Posterior vena cava (tissue), 2 donors: ENCODE measurements around the gene OBSCN. TPM values are rescaled to one million over a fixed set of nuclear protein-coding genes. Genes with fewer than 3 reads are reported as not detected.
"Not testable (repeated sequence)": the region's sequence is repeated elsewhere in the genome, so short reads cannot be mapped to it uniquely, and the experiment has no call there.

Source experiments
- DNase-seq: peaks from one replicate; pipeline ENCODE4 v3.0.0-alpha.2; 2020; ENCODE audit warnings: low spot score
- intact Hi-C, 2 donors: fragments of 100-400 bp; cut with DNase I; formaldehyde crosslinking; loops; one replicate each; pipeline versions ENCODE4 v1.14.1 to v1.14.2; 2022 to 2023
- total RNA-seq, 2 donors: library from RNA; stranded (reverse); fragmentation: NEBNext Ultra II Directional; extraction: Animal tissue kit (Norgen Biotek cat#: 25700); gene quantifications; one replicate each; pipeline ENCODE4 v1.2.1, GENCODE V29; 2021
- donor health status: DM: yes; HTN: yes; CAD: no.
- donor health status: DM: yes; HTN: yes; CAD: no.

OBSCN gene
- total RNA-seq, 2 donors from 2014 or later, result 3.5 to 6.3 TPM

GRCh38 chr1:228180959-228181644 is 26.7 kb upstream of the OBSCN start:
- DNase-seq, result peak; percentile 22
- intact Hi-C loops, result no loop called here

GRCh38 chr1:228181645-228182034 is 26.2 kb upstream of the OBSCN start:
- intact Hi-C loops, result no loop called here
- no peak for DNase-seq

GRCh38 chr1:228182296-228183030 is 25.4 kb upstream of the OBSCN start:
- intact Hi-C loops, result no loop called here
- DNase-seq, result no peak

DNA sequence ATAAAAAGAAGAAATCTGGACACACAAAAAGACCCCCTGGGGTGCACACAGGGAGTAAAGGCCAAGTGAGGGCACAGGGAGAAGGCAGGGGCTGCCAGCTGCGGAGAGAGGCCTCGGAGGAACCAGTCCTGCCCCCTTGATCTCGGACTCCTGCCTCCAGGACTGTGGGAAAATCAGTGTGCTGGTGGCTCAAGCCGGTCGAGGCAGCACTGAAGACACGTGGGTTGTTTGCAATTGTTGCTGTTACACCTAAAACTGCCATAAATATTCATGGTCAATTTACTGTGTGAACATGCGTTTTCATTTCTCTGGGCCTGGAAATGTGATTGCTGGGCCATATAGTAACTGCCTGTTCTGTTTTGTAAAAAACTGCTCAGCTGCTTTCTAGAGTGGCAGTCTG is 23.7 kb upstream of the OBSCN start:
- DNase-seq, result no peak
- intact Hi-C loops, result no loop called here

GRCh38 chr1:228185641-228185965 is 22.2 kb upstream of the OBSCN start:
- intact Hi-C loops, result no loop called here
- peak; percentile 52 for DNase-seq

GRCh38 chr1:228188249-228188648 is 19.6 kb upstream of the OBSCN start:
- intact Hi-C loops, DNase-seq: not testable (repeated sequence)

DNA sequence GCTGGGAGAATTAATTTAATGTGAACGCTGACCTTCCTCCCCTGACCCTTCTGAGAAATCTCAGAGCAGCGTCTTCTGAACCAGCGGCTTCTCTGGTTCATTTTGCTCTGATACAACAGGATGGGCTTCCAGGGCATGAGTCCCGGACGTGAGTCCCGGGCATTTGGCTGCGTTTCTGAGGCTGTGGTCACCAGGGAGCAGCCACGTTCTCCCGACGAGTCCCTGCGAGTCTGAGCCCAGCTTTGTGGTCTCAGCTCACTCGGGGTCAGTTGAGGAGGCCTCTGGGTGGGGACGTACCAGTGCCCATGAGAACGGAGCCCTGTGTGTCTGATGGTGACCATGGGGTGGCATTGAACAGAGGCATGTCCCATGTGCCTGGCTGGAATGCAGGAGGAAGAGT is 17.7 kb upstream of the OBSCN start:
- no peak for DNase-seq
- intact Hi-C loops, result no loop called here

DNA sequence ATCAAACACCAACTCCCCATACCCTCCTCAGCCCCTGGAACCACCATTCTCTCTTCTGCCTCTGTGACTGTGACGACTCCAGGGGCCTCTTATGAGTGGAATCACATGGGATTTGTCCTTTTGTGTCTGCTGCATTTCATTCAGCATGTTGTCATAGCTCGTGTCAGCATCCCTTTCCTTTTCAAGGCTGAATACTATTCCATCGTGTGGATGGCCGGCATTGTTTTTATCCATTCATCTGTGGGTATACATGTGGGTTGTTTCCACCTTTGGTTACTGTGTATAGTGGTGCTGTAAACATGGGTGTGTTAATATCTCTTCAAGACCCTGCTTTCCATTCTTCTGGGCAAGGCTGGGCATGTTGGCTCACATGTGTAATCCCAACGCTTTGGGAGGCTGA is 17.1 kb upstream of the OBSCN start:
- DNase-seq, result no peak
- intact Hi-C loops, result no loop called here

DNA sequence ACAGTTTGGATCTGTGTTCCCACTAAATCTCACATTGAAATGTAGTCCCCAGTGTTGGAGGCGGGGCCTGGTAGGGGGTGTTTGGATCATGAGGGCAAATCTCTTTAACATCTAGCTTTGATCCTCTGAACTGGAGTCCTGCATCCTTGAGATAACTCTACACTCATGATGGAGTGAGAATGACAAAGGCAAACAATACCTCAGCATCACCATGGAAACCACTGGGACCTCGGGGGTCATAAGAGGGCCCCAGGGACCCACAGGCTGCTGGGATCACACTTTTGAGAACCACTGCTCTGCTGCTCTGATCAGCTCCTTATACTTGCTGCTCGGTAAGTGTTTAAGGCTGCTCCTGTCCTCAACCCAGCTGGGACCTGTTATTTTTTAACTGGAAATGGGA is 13.4 kb upstream of the OBSCN start:
- peak; percentile 32 for DNase-seq

GRCh38 chr1:228194921-228195812 is 12.7 kb upstream of the OBSCN start:
- intact Hi-C loops, result no loop called here
- no peak for DNase-seq

More for the DNA sequence above, 13.4 kb upstream of the OBSCN start:
- intact Hi-C loops, result no loop called here

DNA sequence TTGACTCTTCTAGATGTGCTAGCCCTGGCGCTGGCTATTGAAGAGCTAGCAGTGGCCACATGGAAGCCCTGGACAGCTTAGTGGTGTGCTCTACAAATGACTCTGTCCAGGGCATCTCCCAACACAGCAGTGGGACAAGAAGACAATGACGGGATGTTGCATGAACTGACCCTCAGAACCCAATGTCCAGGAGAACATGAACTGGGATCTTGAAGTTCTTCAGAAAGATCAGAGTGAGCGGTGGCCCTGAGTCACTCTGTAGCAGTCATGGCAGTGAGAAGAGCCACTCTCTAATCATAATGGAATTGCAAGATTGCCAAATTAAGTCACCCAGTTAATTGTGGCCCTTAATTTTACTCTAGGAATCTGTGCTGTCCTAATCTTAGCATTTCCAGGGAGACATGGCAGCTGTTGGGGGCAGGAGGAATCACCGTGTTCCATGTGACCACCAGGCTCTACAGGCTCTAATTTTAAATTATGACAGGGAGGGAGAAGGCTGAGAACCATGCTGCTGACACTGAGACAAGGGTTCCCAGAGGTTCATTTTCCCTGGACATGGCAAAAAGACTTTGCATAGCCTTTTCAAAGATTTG is 10.2 kb upstream of the OBSCN start:
- intact Hi-C loops, result no loop called here
- DNase-seq, result peak; percentile 29

- intact Hi-C loops, result no loop called here
- DNase-seq, result no peak
Measured at GRCh38 chr1:228198977-228199590, 8.8 kb upstream of the OBSCN start.

- intact Hi-C loops, result loop anchor here in 1 of 2 donors (10.0 kb wide), 1 partner anchor 1750 kb away; no protein-coding TSS in a partner anchor
- DNase-seq, result peak; percentile 18
Measured at GRCh38 chr1:228204958-228205357, 2.9 kb upstream of the OBSCN start.

DNA sequence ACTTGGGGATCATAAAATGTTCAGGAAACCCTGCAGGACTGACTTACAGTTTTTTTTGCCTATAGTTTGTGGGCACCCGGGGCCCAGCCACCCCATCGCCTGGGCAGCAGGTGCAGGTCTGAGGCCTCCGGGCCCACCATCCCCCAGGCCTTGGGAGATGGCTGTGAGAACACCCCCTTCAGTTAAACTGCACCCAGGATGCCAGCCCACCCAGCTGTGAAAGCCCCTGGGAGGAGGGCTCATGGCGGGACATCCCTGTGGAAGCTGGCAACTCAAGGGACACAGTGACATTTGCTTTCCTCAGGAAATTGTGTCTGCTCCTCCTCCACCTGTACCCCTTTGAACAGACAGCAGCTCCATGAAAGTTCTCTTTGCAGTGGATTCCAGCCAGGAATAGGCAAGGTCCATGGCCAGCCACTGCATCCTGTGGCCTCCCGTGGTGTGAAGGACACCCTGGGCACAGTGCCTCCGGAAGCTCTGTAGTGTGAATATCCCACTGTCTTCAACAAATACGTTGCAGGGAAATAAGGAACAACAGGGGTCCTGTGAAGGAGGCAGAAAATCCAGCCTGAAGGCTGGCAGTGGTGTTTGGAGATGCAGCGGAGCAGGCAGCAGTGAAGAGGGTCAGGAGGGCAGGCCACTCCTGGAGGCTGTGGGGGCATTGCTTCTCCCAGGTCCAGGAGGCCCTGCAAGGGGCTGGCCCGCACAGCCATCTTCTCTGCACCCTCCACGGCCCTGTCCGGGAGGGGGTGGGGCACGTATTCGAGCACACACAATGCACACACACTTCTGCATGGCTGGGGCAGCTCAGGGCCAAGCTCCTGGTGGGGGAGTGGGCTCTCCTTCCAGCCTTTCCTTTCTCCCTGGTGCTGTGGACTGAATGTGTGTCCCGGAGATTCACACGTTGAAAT is 2.1 kb upstream of the OBSCN start:
- DNase-seq, result peak; percentile 54
- intact Hi-C loops, result loop anchor here in 1 of 2 donors (10.0 kb wide), 1 partner anchor 1749 kb away; no protein-coding TSS in a partner anchor

DNA sequence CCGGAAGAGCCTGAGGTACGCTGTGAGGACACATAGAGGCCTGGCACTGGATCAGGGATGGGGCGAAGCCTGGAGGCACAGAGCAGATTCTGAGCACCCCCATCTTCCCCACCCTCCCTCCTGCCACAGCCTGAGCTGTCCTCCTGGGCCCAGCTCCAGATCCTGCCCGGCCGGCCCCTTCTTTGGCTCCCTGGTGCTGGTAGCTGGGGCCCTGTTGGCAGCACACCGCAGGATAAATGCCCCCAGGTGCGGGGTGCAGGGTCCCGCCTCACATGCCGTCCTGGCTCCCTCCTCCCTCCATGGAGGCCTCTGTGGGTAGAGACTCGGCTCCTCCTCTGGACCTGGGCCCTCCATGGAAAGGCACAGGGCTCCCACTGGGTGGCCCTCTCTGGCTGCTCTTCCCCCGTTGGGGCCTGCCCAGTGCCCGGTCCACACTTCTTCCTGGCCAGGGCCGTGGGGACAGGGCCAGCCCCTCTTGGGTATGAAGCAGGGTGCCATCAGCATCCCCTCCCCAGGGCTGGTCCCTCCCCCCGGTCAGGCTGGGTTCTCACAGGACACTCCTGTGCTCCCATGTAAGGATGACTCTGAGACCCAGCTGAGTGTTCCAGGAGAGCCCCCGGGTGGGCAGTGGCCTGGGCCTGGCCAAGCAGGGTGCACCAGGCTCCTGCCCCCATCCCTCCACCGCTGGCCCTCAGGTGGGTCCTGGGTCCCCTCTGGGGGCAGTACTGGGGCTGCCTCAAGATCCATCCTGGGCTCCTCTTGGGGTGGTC is 1.1 kb upstream of the OBSCN start:
- intact Hi-C loops, result loop anchor here in 1 of 2 donors (10.0 kb wide), 1 partner anchor 1748 kb away; no protein-coding TSS in a partner anchor

GRCh38 chr1:228207381-228207810 is 448 bp upstream of the OBSCN start:
- intact Hi-C loops, result loop anchor here in 1 of 2 donors (10.0 kb wide), 1 partner anchor 1747 kb away; no protein-coding TSS in a partner anchor
- peak; percentile 72 for DNase-seq

More for the DNA sequence above, 1.1 kb upstream of the OBSCN start:
- DNase-seq, result peak; percentile 80
